Stimulated activated naive B cell treated with anti-CD40 and anti-IgM and Interleukin-4, amounts not matched to agents 10 μg/mL and 1 μg/mL and 100 μg/mL, for 72 hours (primary cell): ENCODE measurements around the gene PSD2.
A peak's percentile ranks its signal among the peaks of the same experiment; 100 is the strongest.

Experiments used
- ATAC-seq, 2 donors: fragments of 150-1000 bp; cut with Tn5 transposase; replicated peaks; 2 replicates each; pipeline ENCODE4 v1.10.0; 2021; ENCODE audit warnings: moderate library complexity in 1 of 2
- DNase-seq: peaks from one replicate; pipeline ENCODE4 v3.0.0; 2021
- H3K27ac Mint-ChIP-seq: one replicate; pipeline ENCODE4 v1.8.0; 2022; ENCODE audit warnings: mild to moderate bottlenecking, mixed read lengths
- H3K27me3 Mint-ChIP-seq, 2 donors: one replicate each; pipeline ENCODE4 v1.8.0; 2022; ENCODE audit warnings: mixed read lengths in 2 of 2
- H3K36me3 Mint-ChIP-seq, 2 donors: one replicate each; pipeline ENCODE4 v1.8.0; 2022; ENCODE audit warnings: mixed read lengths in 2 of 2, mild to moderate bottlenecking in 1 of 2
- H3K4me1 Mint-ChIP-seq, 2 donors: one replicate each; pipeline ENCODE4 v1.8.0; 2022; ENCODE audit warnings: mixed read lengths in 2 of 2, mild to moderate bottlenecking in 1 of 2
- H3K4me3 Mint-ChIP-seq, 2 donors: one replicate each; pipeline ENCODE4 v1.8.0; 2022; ENCODE audit warnings: mild to moderate bottlenecking in 2 of 2, mixed read lengths in 2 of 2, moderate library complexity in 1 of 2
- H3K9me3 Mint-ChIP-seq, 2 donors: one replicate each; pipeline ENCODE4 v1.8.0; 2022; ENCODE audit warnings: mixed read lengths in 2 of 2, mild to moderate bottlenecking in 1 of 2

The PSD2 gene

DNA sequence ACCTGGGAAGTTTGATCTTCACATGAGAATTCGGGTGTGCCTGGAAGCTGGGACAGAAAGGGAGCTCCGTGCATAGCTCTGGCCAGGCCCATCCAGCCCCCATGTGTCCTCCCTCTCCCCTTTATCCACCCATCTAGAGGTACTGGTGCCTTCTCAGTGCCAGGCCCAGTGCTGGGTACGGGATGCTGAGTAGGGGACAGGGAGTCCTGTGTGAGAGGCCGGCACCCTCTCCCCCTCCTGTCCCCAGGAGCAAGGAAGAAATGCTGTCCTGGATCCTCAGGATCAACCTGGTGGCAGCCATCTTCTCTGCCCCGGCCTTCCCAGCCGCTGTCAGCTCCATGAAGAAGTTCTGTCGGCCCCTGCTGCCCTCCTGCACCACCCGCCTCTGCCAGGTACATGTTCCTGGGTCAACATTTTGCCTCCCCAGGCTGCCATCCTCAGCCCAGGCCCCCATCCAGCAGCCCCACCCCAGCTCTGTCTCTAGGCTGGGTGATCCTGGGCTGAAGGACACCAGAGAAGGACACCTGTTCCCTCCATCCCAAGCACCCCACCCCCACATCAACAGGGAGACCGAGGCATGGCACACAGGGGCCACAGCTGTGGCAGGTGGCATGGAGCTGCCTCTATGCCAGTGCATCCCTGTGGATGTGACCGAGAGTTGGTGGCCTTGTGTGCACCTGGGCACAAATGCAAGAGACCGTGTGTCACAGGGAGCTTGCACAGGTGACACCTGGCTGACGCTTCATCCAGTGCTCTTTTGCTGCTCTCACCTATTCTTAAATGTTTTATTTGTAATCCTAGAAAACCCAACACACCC is 43.0 kb downstream of the PSD2 start:
- no peak for ATAC-seq
- no peak for DNase-seq
- no peaks in the 10 kb centered on the region for H3K9me3 Mint-ChIP-seq
- H3K4me1 Mint-ChIP-seq = no peaks in the 10 kb centered on the region
- H3K36me3 Mint-ChIP-seq = peaks cover 0 to 3% of the 10 kb centered on the region in 2 donors
- H3K4me3 Mint-ChIP-seq = no peak overlapping the region
- H3K27ac Mint-ChIP-seq = no peak overlapping the region
- peaks cover 43 to 45% of the 10 kb centered on the region in 2 donors for H3K27me3 Mint-ChIP-seq

DNA sequence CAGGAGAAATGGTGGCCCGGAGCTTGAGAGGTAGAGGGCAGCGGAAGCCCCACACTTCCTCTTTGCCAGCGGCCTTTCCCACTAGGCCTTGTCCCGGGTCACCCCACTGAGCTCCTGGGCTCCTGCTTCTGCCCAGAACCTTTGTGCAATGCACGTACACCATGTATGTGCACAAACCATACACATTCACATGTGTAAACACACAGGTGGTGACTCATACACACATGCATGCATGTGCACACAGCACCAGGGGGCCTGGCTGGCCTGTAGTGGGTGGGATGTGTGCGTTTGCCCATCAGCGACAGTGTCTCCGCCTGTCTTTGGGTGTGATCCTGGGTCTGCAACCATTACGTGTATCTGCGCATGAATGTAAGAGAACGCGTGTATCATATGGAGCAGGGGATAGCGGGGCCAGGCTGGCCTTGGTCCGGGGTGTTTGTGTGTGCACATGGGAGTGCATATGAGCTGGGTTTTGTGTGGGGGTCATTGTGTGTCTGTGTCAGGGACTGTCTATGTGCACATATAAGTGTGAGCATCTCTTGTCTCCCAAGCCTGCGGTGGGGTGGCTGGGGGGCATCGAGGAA is 43.7 kb downstream of the PSD2 start:
- H3K4me1 Mint-ChIP-seq = peaks cover under 1% of the 10 kb centered on the region in 2 donors
- DNase-seq (no peak), ATAC-seq (no peak)
- H3K27ac Mint-ChIP-seq = no peak overlapping the region
- no peak overlapping the region for H3K4me3 Mint-ChIP-seq
- H3K36me3 Mint-ChIP-seq = peaks cover 0 to 3% of the 10 kb centered on the region in 2 donors
- no peaks in the 10 kb centered on the region for H3K9me3 Mint-ChIP-seq
- peaks cover 39 to 42% of the 10 kb centered on the region in 2 donors for H3K27me3 Mint-ChIP-seq

DNA sequence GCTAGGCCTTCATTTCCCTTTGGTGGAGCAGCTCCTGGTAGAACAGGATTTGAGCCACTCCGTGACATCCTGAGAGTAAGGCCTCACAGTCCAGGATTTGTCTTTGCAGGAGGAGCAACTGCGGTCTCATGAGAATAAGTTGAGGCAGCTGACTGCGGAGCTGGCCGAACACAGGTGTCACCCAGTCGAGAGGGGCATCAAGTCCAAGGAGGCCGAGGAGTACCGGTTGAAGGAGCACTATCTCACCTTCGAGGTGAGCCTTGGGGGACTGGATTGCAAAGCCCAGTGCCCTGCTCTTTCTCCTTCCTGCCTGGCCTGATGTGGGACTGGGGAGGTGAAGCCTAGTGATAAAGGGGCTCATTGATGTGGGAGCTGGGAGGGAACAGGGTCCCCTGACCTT is 44.3 kb downstream of the PSD2 start:
- peaks cover 38 to 43% of the 10 kb centered on the region in 2 donors for H3K27me3 Mint-ChIP-seq
- H3K4me1 Mint-ChIP-seq = peaks cover 5 to 6% of the 10 kb centered on the region in 2 donors
- H3K36me3 Mint-ChIP-seq = peaks cover 0 to 3% of the 10 kb centered on the region in 2 donors
- no peak for DNase-seq
- H3K9me3 Mint-ChIP-seq = no peaks in the 10 kb centered on the region
- H3K27ac Mint-ChIP-seq = no peak overlapping the region
- no peak for ATAC-seq
- no peak overlapping the region for H3K4me3 Mint-ChIP-seq

DNA sequence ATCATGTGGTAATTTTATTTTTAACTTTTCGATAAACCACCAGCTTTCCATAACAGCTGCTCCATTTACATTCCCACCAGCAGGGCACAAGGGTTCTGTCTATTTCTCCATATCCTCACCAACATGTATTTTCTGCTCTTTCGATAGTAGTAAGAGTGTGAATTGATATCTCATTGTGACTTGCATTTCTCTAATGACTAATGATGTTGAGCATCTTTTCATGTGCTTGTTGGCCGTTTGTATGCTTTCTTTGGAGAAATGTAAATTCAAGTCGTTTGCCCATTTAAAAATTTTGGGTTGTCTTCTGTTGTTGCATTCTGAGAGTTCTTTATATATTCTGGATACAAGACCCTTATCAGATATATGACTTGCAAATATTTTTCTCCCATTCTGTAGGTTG is 45.9 kb downstream of the PSD2 start:
- ATAC-seq = no peak
- no peak overlapping the region for H3K27ac Mint-ChIP-seq
- H3K27me3 Mint-ChIP-seq = peaks cover 28 to 36% of the 10 kb centered on the region in 2 donors
- no peaks in the 10 kb centered on the region for H3K9me3 Mint-ChIP-seq
- H3K4me1 Mint-ChIP-seq = peaks cover 5 to 6% of the 10 kb centered on the region in 2 donors
- no peak overlapping the region for H3K4me3 Mint-ChIP-seq
- no peak for DNase-seq
- H3K36me3 Mint-ChIP-seq = no peaks in the 10 kb centered on the region

DNA sequence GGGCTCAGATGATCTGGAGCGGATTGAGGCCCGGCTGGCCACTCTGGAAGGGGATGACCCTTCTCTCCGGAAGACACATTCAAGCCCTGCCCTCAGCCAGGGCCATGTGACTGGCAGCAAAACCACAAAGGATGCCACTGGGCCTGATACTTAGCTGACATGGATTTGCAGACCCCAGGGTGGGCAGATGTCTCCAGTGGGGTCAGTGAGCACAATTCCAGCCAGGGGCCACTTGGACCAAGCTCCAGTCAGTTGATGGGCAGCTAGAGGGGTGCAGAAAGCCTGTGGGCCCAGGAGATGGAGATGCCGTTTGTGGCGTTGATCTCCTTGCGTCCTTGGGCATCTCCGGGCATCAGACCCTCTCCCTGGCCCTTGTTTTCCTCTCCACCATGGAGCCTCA is 46.7 kb downstream of the PSD2 start:
- Mint-ChIP-seq H3K4me3 (no peak overlapping the region), H3K27me3 (peaks cover 25 to 32% of the 10 kb centered on the region in 2 donors), H3K27ac (no peak overlapping the region), H3K4me1 (peaks cover 5 to 8% of the 10 kb centered on the region in 2 donors), H3K36me3 (no peaks in the 10 kb centered on the region), H3K9me3 (no peaks in the 10 kb centered on the region)
- ATAC-seq (no peak), DNase-seq (no peak)

DNA sequence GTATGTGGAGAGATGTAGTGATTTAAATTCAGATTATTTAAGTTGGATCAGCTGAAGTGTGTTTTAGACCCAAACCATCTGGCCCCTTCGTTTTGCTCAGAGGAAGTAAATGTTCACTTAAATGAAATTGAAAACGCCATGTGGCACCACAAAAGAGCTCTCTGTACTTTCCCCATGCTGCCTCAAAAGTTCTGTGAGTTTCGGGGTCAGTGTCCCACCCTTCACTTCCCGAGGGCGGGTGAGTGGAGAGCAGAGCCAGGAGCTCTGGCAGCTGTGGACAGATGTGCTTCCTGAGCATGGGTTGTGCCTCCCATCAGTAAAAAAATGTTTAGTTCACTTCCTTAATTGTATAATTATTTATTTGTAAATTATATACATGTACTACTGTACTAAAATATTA is 48.4 kb downstream of the PSD2 start:
- H3K4me3 Mint-ChIP-seq = no peak overlapping the region
- ATAC-seq (no peak), DNase-seq (no peak)
- no peaks in the 10 kb centered on the region for H3K36me3 Mint-ChIP-seq
- peaks cover 25 to 27% of the 10 kb centered on the region in 2 donors for H3K27me3 Mint-ChIP-seq
- H3K4me1 Mint-ChIP-seq = peaks cover 7 to 11% of the 10 kb centered on the region in 2 donors
- no peak overlapping the region for H3K27ac Mint-ChIP-seq
- H3K9me3 Mint-ChIP-seq = no peaks in the 10 kb centered on the region

DNA sequence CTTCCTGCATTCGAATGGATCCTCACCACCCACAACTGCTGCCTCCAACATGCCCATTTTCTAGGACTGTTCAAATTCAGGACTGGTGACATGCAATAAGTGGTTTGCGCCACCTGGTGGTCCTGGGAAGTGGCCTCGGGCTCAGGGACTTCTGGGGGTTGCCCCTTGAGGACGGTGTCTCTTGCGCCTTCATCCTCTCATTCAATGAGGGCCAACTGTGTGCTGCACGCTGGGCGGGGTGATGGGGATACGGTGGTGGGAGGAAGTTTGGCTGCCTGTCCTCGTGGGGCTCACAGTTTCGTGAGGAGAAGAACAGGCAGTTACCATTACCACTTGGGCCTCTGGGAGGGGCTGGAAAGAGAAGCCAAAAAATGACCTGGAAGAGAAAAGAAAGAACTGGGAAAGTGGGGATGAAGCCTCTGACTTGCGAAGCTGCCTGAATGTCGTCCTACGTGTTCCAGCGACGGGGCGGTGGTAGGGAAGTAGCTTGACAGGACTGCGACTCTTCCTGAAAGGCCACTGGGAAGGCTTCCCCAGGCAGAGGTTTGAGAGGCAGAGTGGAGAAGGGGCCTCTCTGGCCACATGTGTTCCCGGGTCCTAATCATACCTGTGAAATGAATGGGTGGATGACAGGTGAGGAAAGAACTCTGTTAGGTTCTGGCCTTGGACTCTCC is 49.0 kb downstream of the PSD2 start:
- Mint-ChIP-seq H3K36me3 (no peaks in the 10 kb centered on the region), H3K4me3 (peak overlapping the region in 1 of 2 donors; percentile 27), H3K4me1 (peaks cover 7 to 11% of the 10 kb centered on the region in 2 donors), H3K27ac (no peak overlapping the region), H3K9me3 (no peaks in the 10 kb centered on the region), H3K27me3 (peaks cover 25 to 27% of the 10 kb centered on the region in 2 donors)
- DNase-seq = peak; percentile 66
- ATAC-seq = peak; percentile 55 to 63

DNA sequence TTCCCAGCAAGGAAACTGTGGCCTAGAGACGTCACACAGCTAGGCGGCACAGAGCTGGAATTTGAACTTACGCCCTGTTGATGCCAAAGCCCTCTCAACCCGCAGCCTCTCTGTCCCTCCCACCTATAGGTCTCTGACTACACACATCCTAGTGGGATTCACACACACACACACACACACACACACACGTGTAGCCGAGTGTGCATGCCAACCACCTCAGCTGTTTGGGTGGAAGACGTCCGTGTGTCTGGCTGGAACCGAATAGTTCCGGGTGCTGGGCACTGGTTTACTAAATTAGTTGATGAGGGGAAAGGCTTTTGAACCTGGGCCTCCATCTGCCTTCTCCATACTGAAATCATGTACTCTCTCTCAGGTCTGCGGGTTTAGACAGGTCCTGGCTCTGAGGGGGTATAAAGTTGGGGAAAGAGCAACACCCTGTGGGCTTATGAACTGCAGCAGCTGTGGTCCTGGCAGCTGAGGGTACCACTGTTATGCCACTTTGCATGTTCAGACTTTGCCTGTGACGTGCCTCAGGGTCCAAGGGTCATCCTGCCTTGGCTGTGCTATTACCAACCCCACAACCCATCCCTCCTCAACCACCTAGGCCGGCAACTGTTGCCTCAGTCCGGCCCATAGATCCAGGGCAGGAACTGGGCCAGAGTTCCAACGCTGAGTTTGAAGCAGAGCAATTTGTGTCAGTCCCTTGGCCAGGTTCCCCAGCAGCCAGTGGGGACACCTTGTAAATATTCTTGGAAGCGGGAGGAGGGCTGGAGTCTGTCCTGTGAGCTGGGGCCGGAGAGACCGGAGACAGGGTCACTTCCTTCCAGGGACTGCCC is 50.5 kb downstream of the PSD2 start:
- H3K4me3 Mint-ChIP-seq = no peak overlapping the region
- peaks cover 7 to 11% of the 10 kb centered on the region in 2 donors for H3K4me1 Mint-ChIP-seq
- DNase-seq = no peak
- no peaks in the 10 kb centered on the region for H3K36me3 Mint-ChIP-seq
- ATAC-seq = no peak
- H3K27me3 Mint-ChIP-seq = peaks cover 25 to 27% of the 10 kb centered on the region in 2 donors
- H3K9me3 Mint-ChIP-seq = no peaks in the 10 kb centered on the region
- H3K27ac Mint-ChIP-seq = no peak overlapping the region

DNA sequence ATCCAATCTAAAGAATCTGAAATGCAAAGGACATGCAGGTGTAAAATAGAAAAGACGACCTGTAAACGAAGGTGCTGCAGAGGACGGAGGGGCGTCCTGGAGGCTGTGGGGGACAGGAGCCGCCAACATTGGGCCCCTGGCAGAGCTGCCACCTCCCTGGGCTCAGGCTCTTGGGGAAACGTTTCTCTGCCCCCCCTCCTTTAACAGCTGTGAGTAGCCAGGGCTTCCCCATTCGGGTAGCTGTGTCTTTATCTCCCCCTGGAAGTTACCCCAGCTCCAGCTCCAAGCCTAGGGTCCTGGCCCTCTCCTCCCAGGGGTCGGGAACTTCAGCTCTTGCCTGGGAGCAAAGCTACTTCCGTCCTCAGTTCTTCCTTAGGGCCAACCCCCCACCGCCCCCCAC is 51.5 kb downstream of the PSD2 start:
- no peaks in the 10 kb centered on the region for H3K36me3 Mint-ChIP-seq
- H3K4me3 Mint-ChIP-seq = peak overlapping the region; percentile 51 to 82
- H3K9me3 Mint-ChIP-seq = no peaks in the 10 kb centered on the region
- DNase-seq (no peak), ATAC-seq (no peak)
- peaks cover 7 to 11% of the 10 kb centered on the region in 2 donors for H3K4me1 Mint-ChIP-seq
- H3K27ac Mint-ChIP-seq = no peak overlapping the region
- peaks cover 25 to 27% of the 10 kb centered on the region in 2 donors for H3K27me3 Mint-ChIP-seq

DNA sequence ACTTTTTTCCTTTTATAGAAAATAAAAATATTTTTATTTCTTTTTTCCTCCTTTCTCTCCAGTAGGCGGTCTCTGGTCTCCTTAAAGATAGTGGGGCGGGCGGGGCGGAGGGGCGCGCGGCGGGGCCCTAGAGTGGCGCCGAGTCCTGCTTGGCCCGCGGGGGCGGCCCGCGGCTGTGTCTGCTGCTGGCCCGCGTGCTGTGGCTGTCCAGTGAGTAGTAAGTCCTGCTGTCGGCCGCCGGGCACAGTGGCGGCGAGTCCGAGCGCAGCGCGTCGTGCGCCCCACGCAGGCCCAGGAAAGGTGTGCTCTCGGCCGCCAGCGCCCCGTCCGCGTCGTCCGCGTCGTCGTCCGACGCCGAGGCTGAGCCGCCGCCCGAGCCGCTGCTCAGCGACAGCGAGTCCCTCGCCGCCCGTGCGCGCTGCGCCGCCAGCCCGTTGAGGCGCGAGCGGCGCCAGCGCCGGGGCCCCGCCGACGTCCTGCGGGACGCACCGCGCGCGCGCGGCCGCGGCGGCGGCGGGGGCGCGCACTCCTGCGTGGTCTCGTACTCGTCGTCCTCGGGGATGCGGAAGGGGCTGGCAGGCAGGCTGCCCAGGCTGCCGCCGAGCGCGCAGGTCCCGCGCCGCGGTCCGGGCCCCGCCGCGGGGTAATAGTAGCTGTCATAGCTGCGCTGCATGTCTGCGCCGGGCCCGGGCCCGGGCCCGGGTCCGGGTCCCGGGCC is 52.3 kb downstream of the PSD2 start:
- DNase-seq (peak; percentile 70), ATAC-seq (peak; percentile 84 to 90)
- H3K27me3 Mint-ChIP-seq = peaks cover 20 to 22% of the 10 kb centered on the region in 2 donors
- H3K27ac Mint-ChIP-seq = no peak overlapping the region
- no peaks in the 10 kb centered on the region for H3K9me3 Mint-ChIP-seq
- peaks cover 7 to 11% of the 10 kb centered on the region in 2 donors for H3K4me1 Mint-ChIP-seq
- H3K36me3 Mint-ChIP-seq = no peaks in the 10 kb centered on the region
- H3K4me3 Mint-ChIP-seq = peak overlapping the region; percentile 76 to 82

DNA sequence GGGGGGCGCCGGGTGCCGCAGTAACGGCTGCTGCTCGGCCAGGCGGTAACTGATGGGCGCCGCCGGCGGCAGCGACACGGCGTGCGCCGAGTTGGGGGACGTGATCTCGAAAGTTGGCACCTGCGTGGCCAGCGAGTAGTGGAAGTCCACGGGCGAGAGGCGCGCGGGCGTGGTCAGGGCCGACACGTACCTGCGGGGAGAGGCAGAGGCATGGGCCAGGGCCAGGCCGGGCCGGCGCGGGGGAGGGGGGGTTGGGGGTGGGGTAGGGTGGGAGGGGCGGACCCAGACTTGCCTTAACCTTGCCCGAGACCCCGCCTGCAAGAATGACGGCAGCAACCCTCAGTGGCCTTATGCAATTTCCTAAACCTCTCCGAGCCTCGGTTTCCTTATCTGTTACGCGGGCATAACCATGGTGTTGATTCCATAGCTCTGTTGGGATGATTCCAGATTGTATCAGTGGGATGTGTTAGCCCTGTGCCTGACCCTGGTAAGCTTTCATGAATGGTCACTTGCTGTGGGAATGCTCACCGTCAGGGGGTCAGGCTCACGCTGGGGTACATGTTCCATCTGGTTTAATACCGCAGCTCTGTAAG is 53.0 kb downstream of the PSD2 start:
- Mint-ChIP-seq H3K36me3 (no peaks in the 10 kb centered on the region), H3K4me3 (peak overlapping the region; percentile 80 to 82), H3K27me3 (peaks cover 13 to 17% of the 10 kb centered on the region in 2 donors), H3K27ac (peak overlapping the region; percentile 10), H3K9me3 (no peaks in the 10 kb centered on the region), H3K4me1 (peaks cover 7 to 11% of the 10 kb centered on the region in 2 donors)
- DNase-seq (no peak), ATAC-seq (peak; percentile 18 to 24)

DNA sequence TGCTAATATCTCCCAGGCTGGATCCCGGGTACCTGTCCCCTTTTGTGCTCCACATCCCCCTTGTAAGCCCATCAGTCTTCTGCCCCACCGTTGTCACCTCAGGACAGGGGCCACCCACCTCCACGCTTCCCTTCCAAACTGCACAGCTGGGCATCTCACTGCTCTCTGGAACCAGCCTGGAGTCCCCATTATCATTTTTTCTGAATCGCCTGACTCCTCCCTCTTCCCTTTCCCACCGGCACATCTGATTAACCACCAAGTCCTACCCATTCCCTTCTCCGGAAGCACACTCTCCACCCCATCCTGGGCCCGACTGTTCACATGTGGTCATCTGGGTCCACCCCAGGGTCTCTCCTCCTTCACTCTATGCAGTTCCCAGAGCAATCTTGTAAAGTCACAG is 53.9 kb downstream of the PSD2 start:
- peak overlapping the region; percentile 26 for H3K27ac Mint-ChIP-seq
- DNase-seq = no peak
- peaks cover 5 to 9% of the 10 kb centered on the region in 2 donors for H3K4me1 Mint-ChIP-seq
- H3K36me3 Mint-ChIP-seq = no peaks in the 10 kb centered on the region
- no peaks in the 10 kb centered on the region for H3K9me3 Mint-ChIP-seq
- peak overlapping the region; percentile 24 to 47 for H3K4me3 Mint-ChIP-seq
- ATAC-seq = no peak
- peaks cover 10 to 13% of the 10 kb centered on the region in 2 donors for H3K27me3 Mint-ChIP-seq

DNA sequence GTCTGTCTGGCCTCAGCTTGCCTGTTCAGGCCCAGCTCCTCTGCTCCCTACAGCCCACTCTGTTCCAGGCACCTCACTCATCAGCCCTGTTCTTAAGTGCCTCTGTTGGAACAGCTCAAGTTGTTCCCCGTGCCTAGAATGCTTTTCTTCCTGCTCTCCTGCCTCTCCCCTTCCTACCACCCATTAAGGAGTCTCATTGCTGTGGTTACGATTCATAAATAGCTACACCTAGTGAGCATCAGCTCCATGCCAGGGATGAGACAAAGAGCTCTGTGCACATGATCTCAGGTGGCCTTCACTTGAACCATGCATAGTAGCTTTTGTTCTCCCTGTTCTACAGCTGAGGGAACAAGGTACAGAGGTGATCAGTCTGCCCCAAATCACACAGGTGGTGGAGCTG is 54.3 kb downstream of the PSD2 start:
- DNase-seq (no peak), ATAC-seq (no peak)
- H3K4me1 Mint-ChIP-seq = peaks cover 2 to 6% of the 10 kb centered on the region in 2 donors
- H3K27me3 Mint-ChIP-seq = peaks cover 7 to 9% of the 10 kb centered on the region in 2 donors
- no peaks in the 10 kb centered on the region for H3K36me3 Mint-ChIP-seq
- peak overlapping the region; percentile 26 for H3K27ac Mint-ChIP-seq
- peak overlapping the region; percentile 0 to 47 for H3K4me3 Mint-ChIP-seq
- H3K9me3 Mint-ChIP-seq = no peaks in the 10 kb centered on the region
